GM12878 (cell line): ENCODE measurements around the gene SELENOO. TPM values are rescaled to one million over a fixed set of nuclear protein-coding genes. Genes with fewer than 3 reads are reported as not detected.

ENCODE experiments used
- ATAC-seq: fragments of 200-7000 bp; cut with Tn5 transposase; 3 replicates; pipeline ENCODE4 v1.9.1; 2020; ENCODE audit warnings: mild to moderate bottlenecking, moderate library complexity
- BruUV-seq: library from RNA; stranded (reverse); fragments of 400-500 nt; replicated peaks from 2 replicates; lab custom pipeline; 2021; lab: Mats Ljungman, UMichigan
- CTCF ChIA-PET: fragments of 300-600 bp; sonication (Branson Sonifier 250); formaldehyde crosslinking; extraction: SDS; loops from one replicate; lab custom pipeline; 2021; ENCODE audit warnings: inconsistent platforms; lab: Yijun Ruan, JAX
- POLR2A ChIA-PET: fragments of 350-600 bp; formaldehyde crosslinking; extraction: SDS; loops from one replicate; lab custom pipeline; 2021; ENCODE audit warnings: inconsistent platforms; lab: Charles Lee
- RAD21 ChIA-PET: fragments of 300-600 bp; sonication (Branson Sonifier 250); formaldehyde crosslinking; loops from one replicate; lab custom pipeline; 2023; ENCODE audit warnings: antibody characterized with exemption; ENCODE audit not compliant: unreplicated experiment; lab: Charles Lee
- SMC1A ChIA-PET: fragments of 300-600 bp; sonication (Branson Sonifier 250); formaldehyde crosslinking; loops from one replicate; lab custom pipeline; 2023; ENCODE audit not compliant: unreplicated experiment, uncharacterized antibody; lab: Charles Lee
- DNase-seq: peaks from one replicate; pipeline ENCODE4 v3.0.0-alpha.2; 2011; ENCODE audit warnings: low read depth, low spot score
- FAIRE-seq: peaks from 3 replicates; lab custom pipeline; 2011; peaks lifted over from hg19 to GRCh38; lab: Jason Lieb, UNC
- H2AFZ ChIP-seq: 2 replicates; pipeline ENCODE4 v1.6.0; 2011; ENCODE audit warnings: low read depth, low read length, control low read depth; ENCODE audit not compliant: control insufficient read depth
- H3K27ac ChIP-seq: 2 replicates; pipeline ENCODE4 v1.5.1; 2011; ENCODE audit warnings: control low read depth; ENCODE audit not compliant: control insufficient read depth, insufficient read depth
- H3K27me3 ChIP-seq, 2 experiments: replicated peaks in 1 of 2; 2 replicates each; pipeline versions ENCODE4 v1.6.0 to v1.6.1; 2011; ENCODE audit warnings: low read length in 1 of 2; ENCODE audit not compliant: control insufficient read depth in 2 of 2, insufficient read depth in 2 of 2
- H3K36me3 ChIP-seq, 2 experiments: 2 replicates each; pipeline ENCODE4 v1.5.1; 2011; ENCODE audit warnings: low read length in 1 of 2; ENCODE audit not compliant: control insufficient read depth in 2 of 2, insufficient read depth in 2 of 2
- H3K4me1 ChIP-seq: 2 replicates; pipeline ENCODE4 v1.6.1; 2011; ENCODE audit warnings: mild to moderate bottlenecking, low read length, moderate library complexity, mixed read lengths; ENCODE audit not compliant: control insufficient read depth, insufficient read depth
- H3K4me2 ChIP-seq: 2 replicates; pipeline ENCODE4 v1.6.0; 2011; ENCODE audit warnings: control low read depth; ENCODE audit not compliant: control insufficient read depth, insufficient read depth
- H3K4me3 ChIP-seq: fragments of 200-600 bp; sonication (generic); 2 replicates; pipeline ENCODE4 v1.5.1; 2016
- H3K79me2 ChIP-seq: 2 replicates; pipeline ENCODE4 v1.6.0; 2011; ENCODE audit warnings: low read length; ENCODE audit not compliant: control insufficient read depth, insufficient read depth
- H3K9ac ChIP-seq: 2 replicates; pipeline ENCODE4 v1.8.0; 2011; ENCODE audit warnings: low read length, control low read depth, mixed read lengths; ENCODE audit not compliant: control insufficient read depth, insufficient read depth
- H3K9me3 ChIP-seq: replicated peaks from 3 replicates; pipeline ENCODE4 v1.5.1; 2011; ENCODE audit warnings: mild to moderate bottlenecking, low read length; ENCODE audit not compliant: control insufficient read depth, insufficient read depth
- H4K20me1 ChIP-seq: 2 replicates; pipeline ENCODE4 v1.6.0; 2011; ENCODE audit not compliant: control insufficient read depth, insufficient read depth
- BHLHE40 ChIP-seq, 2 experiments: fragments of 450-650 bp in 1 of 2; IDR thresholded peaks; 2 replicates each; pipeline ENCODE4 v1.6.1; 2011 to 2017; ENCODE audit warnings: low read depth in 2 of 2, borderline replicate concordance in 1 of 2, improper control_type of control experiment in 1 of 2, low read length in 1 of 2, mild to moderate bottlenecking in 1 of 2
- SREBF1 ChIP-seq: IDR thresholded peaks from 2 replicates; pipeline ENCODE4 v1.6.1; 2012; ENCODE audit warnings: mild to moderate bottlenecking, low read length
- TARDBP ChIP-seq: IDR thresholded peaks from 2 replicates; pipeline ENCODE4 v1.6.1; 2016; ENCODE audit warnings: borderline replicate concordance
- ZNF384 ChIP-seq: IDR thresholded peaks from 2 replicates; pipeline ENCODE4 v1.6.1; 2012; ENCODE audit warnings: low read depth, mild to moderate bottlenecking, low read length, improper control_type of control experiment, borderline replicate concordance
- WGBS: methylation state at CpG from one replicate; pipeline ENCODE4 v1.1.6; 2016; ENCODE audit warnings: low lambda C conversion rate; ENCODE audit not compliant: insufficient replicate concordance, insufficient coverage; ENCODE audit errors: missing lambda C conversion rate; 5-methylcytosine and 5-hydroxymethylcytosine counted together
- in situ Hi-C: fragments of 300-500 bp; cut with MboI; formaldehyde crosslinking; loops from 9 replicates; pipeline ENCODE4 v1.14.3; 2018; ENCODE audit warnings: mixed read lengths
- intact Hi-C: fragments of 100-400 bp; cut with micrococcal nuclease; formaldehyde crosslinking; loops from one replicate; pipeline ENCODE4 v1.14.2; 2022; ENCODE audit not compliant: unreplicated experiment
- polyA plus RNA-seq, 11 experiments: library from polyadenylated mRNA; depleted of rRNA in 4 of 11; unstranded in 6 of 11; stranded (reverse) in 5 of 11; fragments of >200 nt; fragmentation: Nextera tagmentation in 4 of 11; fragmentation: Illumina TruSeq in 1 of 11; extraction: Ambion mirVana in 4 of 11; extraction: Trizol in 1 of 11; gene quantifications; 1 replicate in 1 of 11; 2 replicates in 10 of 11; pipeline versions ENCODE4 v1.2.1 to v1.2.3, GENCODE V29; 2011 to 2016; ENCODE audit warnings: inconsistent platforms in 2 of 11, missing spikeins in 2 of 11, low read depth in 1 of 11
- total RNA-seq, 4 experiments: library from RNA; depleted of rRNA in 3 of 4; stranded (reverse); fragments of >200 nt in 3 of 4; fragmentation: Illumina TruSeq in 1 of 4; extraction: Trizol in 1 of 4; gene quantifications; 2 replicates each; pipeline versions ENCODE4 v1.2.1 to v1.2.3, GENCODE V29; 2013 to 2021

The SELENOO gene
- total and polyA plus RNA-seq, 10 of the 15 experiments (the other 5 are each of a cell fraction or from before 2014, with no cell fraction given), result 0.42 to 23.3 (median 3.3) TPM

- Histone ChIP-seq H3K4me3 (no peak overlapping the region), H3K27me3 (no peaks in the 10 kb centered on the region), H3K36me3 (peaks cover 4 to 19% of the 10 kb centered on the region in 2 experiments), H2AFZ (no peak overlapping the region), H3K4me2 (no peak overlapping the region), H3K9ac (no peak overlapping the region), H3K79me2 (peaks cover 2% of the 10 kb centered on the region), H3K4me1 (no peaks in the 10 kb centered on the region), H4K20me1 (no peaks in the 10 kb centered on the region; the same call in 1 of the 2 replicates), H3K27ac (no peak overlapping the region), H3K9me3 (no peaks in the 10 kb centered on the region)
- BruUV-seq, result no TSS peak
- no peak for FAIRE-seq
- TF ChIP-seq BHLHE40 (IDR thresholded peaks at IDR 0.05; ENCODE audit: borderline replicate concordance in 1 of 2, low read depth in 2 of 2, low read length in 1 of 2) (0 out of 4 replicates have a peak, but pooled peaks of 1 of the 2 experiments have one; percentile 7), SREBF1 (no peak)
- WGBS, result 30% methylated on average over 22 of the region's 23 CpGs
- RAD21 ChIA-PET, result interaction anchor here (1.9 kb wide), 1 partner anchor 59 kb away, joined by 4 read pairs; no protein-coding TSS in a partner anchor
- SMC1A ChIA-PET, result interaction anchor here (0.7 kb wide), 1 partner anchor 530 kb away, joined by 3 read pairs; no protein-coding TSS in a partner anchor
- peak; percentile 15; the same call in 2 of the 3 replicates for ATAC-seq
- DNase-seq, result no peak
- CTCF ChIA-PET, result interaction anchor here (0.7 to 2.3 kb wide), 5 partner anchors 17 to 274 kb away, joined by 3 to 13 read pairs (median 5); no protein-coding TSS in a partner anchor
- intact Hi-C loops, result no loop called here
- POLR2A ChIA-PET, result interaction anchor here (0.6 kb wide), 1 partner anchor 273 kb away, joined by 3 read pairs; no protein-coding TSS in a partner anchor
- in situ Hi-C loops, result loop anchor here (5.0 kb wide), 1 partner anchor 275 kb away; no protein-coding TSS in a partner anchor
Observed at GRCh38 chr22:50207383-50208140, 6.8 kb downstream of the SELENOO start.

- SMC1A ChIA-PET, result no interaction called here
- no peak overlapping the region for H3K9ac ChIP-seq
- intact Hi-C loops (no loop called here), in situ Hi-C loops (loop anchor here (5.0 kb wide), 1 partner anchor 276 kb away; no protein-coding TSS in a partner anchor)
- no peaks in the 10 kb centered on the region; the same call in 1 of the 2 replicates for H3K79me2 ChIP-seq
- POLR2A ChIA-PET, result interaction anchor here (0.6 kb wide), 1 partner anchor 15 kb away, joined by 9 read pairs; no protein-coding TSS in a partner anchor
- BruUV-seq, result no TSS peak
- DNase-seq (no peak), FAIRE-seq (no peak), ATAC-seq (no peak)
- H3K36me3 ChIP-seq, result peaks cover 5 to 21% of the 10 kb centered on the region in 2 experiments; a peak in 3 of 4 replicates
- H4K20me1 ChIP-seq, result no peaks in the 10 kb centered on the region; the same call in 1 of the 2 replicates
- no peaks in the 10 kb centered on the region for H3K4me1 ChIP-seq
- WGBS, result 86% methylated on average over 22 of the region's 22 CpGs
- no peak overlapping the region for H2AFZ ChIP-seq
- no peak for TF ChIP-seq TARDBP
- TF ChIP-seq ZNF384, result no peak
- CTCF ChIA-PET, result interaction anchor here (0.6 to 2.3 kb wide), 5 partner anchors 18 to 168 kb away, joined by 3 to 13 read pairs (median 4); no protein-coding TSS in a partner anchor
- RAD21 ChIA-PET, result interaction anchor here (0.6 to 1.3 kb wide), 3 partner anchors 13 to 268 kb away, joined by 3 to 4 read pairs (median 3); no protein-coding TSS in a partner anchor
- H3K27me3 ChIP-seq, result no peaks in the 10 kb centered on the region
- H3K27ac ChIP-seq, result no peak overlapping the region
- H3K4me2 ChIP-seq, result no peak overlapping the region
- no peaks in the 10 kb centered on the region for H3K9me3 ChIP-seq
- no peak overlapping the region for H3K4me3 ChIP-seq
Observed at GRCh38 chr22:50208430-50208938, 7.7 kb downstream of the SELENOO start.
